Loucy (cell line): ENCODE data around the gene SH3PXD2B.

Source experiments
- H2AFZ ChIP-seq: fragments of 200-600 bp; sonication (generic); 2 replicates; pipeline ENCODE4 v1.6.0; 2016; ENCODE audit warnings: antibody characterized with exemption, mild to moderate bottlenecking, low read length, moderate library complexity
- H3F3A ChIP-seq: fragments of 200-600 bp; 2 replicates; pipeline ENCODE4 v1.6.0; 2016; ENCODE audit warnings: antibody characterized with exemption, low read depth, mild to moderate bottlenecking
- H3K27me3 ChIP-seq: fragments of 200-600 bp; sonication (generic); 2 replicates; pipeline ENCODE4 v1.6.1; 2014; ENCODE audit warnings: low read length, mild to moderate bottlenecking; ENCODE audit not compliant: insufficient read depth, poor library complexity, severe bottlenecking
- H3K36me3 ChIP-seq: fragments of 200-600 bp; sonication (generic); 2 replicates; pipeline ENCODE4 v1.6.1; 2016; ENCODE audit warnings: low read length; ENCODE audit not compliant: insufficient read depth
- H3K4me1 ChIP-seq: fragments of 200-600 bp; sonication (generic); 2 replicates; pipeline ENCODE4 v1.5.1; 2014; ENCODE audit warnings: low read length, mild to moderate bottlenecking; ENCODE audit not compliant: insufficient read depth, poor library complexity, severe bottlenecking
- H3K4me2 ChIP-seq: fragments of 200-600 bp; sonication (generic); 2 replicates; pipeline ENCODE4 v1.6.0; 2014; ENCODE audit warnings: antibody characterized with exemption, low read length, low read depth, mild to moderate bottlenecking; ENCODE audit not compliant: poor library complexity, severe bottlenecking
- H3K4me3 ChIP-seq: fragments of 200-600 bp; sonication (generic); 2 replicates; pipeline ENCODE4 v1.5.1; 2014; ENCODE audit warnings: low read length, mild to moderate bottlenecking, mixed read lengths; ENCODE audit not compliant: poor library complexity, severe bottlenecking
- H3K79me2 ChIP-seq: fragments of 200-600 bp; sonication (generic); 2 replicates; pipeline ENCODE4 v1.6.1; 2014; ENCODE audit warnings: low read length; ENCODE audit not compliant: insufficient read depth
- H3K9ac ChIP-seq: fragments of 200-600 bp; sonication (generic); 2 replicates; pipeline ENCODE4 v1.6.0; 2014; ENCODE audit warnings: mild to moderate bottlenecking, low read depth, low read length, moderate library complexity; ENCODE audit not compliant: poor library complexity, severe bottlenecking
- H3K9me2 ChIP-seq: fragments of 200-600 bp; sonication (generic); replicated peaks from 2 replicates; pipeline ENCODE4 v1.6.1; 2016; ENCODE audit warnings: low read depth, low read length, mixed read lengths
- H3K9me3 ChIP-seq: fragments of 200-600 bp; sonication (generic); 2 replicates; pipeline ENCODE4 v1.6.1; 2014; ENCODE audit warnings: mild to moderate bottlenecking, antibody characterized with exemption, low read length, low read depth; ENCODE audit not compliant: insufficient read depth
- H4K20me1 ChIP-seq: fragments of 200-600 bp; sonication (generic); 2 replicates; pipeline ENCODE4 v1.6.0; 2014; ENCODE audit warnings: antibody characterized with exemption, low read length, mild to moderate bottlenecking; ENCODE audit not compliant: insufficient read depth, poor library complexity, severe bottlenecking
- CTCF ChIP-seq: fragments of 200-600 bp; sonication (generic); conservative IDR thresholded peaks from 2 replicates; pipeline ENCODE4 v1.5.1; 2014; ENCODE audit warnings: mild to moderate bottlenecking, antibody characterized with exemption, low read length
- EZH2phosphoT487 ChIP-seq: fragments of 200-600 bp; IDR thresholded peaks from 2 replicates; pipeline ENCODE4 v1.6.1; 2018; ENCODE audit warnings: antibody characterized with exemption, mild to moderate bottlenecking, moderate library complexity, borderline replicate concordance

The SH3PXD2B gene

DNA sequence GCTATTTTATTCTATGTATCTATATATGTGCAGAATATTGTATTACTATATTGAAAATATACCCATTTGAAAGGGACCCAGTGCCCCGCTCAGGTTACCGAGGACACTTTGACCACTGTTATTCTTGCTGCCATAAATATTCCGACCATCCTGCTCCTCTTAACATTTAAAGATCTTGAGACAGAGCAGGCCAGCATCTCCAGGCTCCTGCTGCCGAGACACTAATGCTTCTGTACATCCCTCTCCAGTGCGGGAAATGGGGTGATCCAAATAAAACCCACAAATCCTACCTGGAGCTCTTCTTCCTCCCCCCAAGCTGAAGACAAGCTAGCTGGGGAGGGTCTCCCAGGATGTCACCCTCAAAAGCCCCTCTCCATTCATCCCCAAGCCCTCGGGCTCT, 3.9 kb downstream of the SH3PXD2B start:
- no peaks in the 10 kb centered on the region for H3K27me3 ChIP-seq
- H3K4me3 ChIP-seq = no peak overlapping the region
- H3K36me3 ChIP-seq = no peaks in the 10 kb centered on the region
- no peaks in the 10 kb centered on the region for H3K9me2 ChIP-seq
- H3K4me2 ChIP-seq = no peak overlapping the region
- TF ChIP-seq EZH2phosphoT487 = no peak
- TF ChIP-seq CTCF = no peak
- no peak overlapping the region for H3K9ac ChIP-seq
- H3K9me3 ChIP-seq = no peaks in the 10 kb centered on the region
- H3K4me1 ChIP-seq = peaks cover 5% of the 10 kb centered on the region
- no peaks in the 10 kb centered on the region for H4K20me1 ChIP-seq
- H2AFZ ChIP-seq = no peak overlapping the region
- H3K79me2 ChIP-seq = no peaks in the 10 kb centered on the region
- H3F3A ChIP-seq = no peaks in the 10 kb centered on the region

DNA sequence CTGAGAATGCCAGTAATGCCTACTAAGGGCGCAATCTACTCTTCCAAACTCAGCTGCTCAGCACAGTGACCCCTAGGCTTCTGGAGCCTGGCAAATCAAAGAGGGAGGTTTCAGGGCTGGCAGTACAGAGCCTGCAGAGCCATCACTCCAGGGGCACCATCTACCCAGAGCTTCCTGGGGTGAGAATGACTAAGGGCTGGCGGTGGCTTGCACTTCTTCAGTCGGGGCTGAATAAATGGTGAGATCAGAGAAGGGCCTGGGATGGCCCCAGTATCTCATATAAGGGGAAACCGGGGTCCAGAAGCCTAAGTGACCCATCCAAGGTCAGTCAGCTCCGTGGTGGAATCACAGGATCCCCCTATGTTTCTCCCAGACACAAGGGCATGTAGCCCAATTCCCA, 5.3 kb downstream of the SH3PXD2B start:
- Histone ChIP-seq H2AFZ (no peak overlapping the region), H3K4me3 (no peak overlapping the region), H3K36me3 (no peaks in the 10 kb centered on the region), H3K4me1 (peaks cover 14% of the 10 kb centered on the region), H3K9me3 (no peaks in the 10 kb centered on the region), H3F3A (no peaks in the 10 kb centered on the region), H3K79me2 (no peaks in the 10 kb centered on the region), H3K9me2 (no peaks in the 10 kb centered on the region), H3K4me2 (no peak overlapping the region), H3K9ac (no peak overlapping the region), H3K27me3 (no peaks in the 10 kb centered on the region), H4K20me1 (no peaks in the 10 kb centered on the region)
- TF ChIP-seq CTCF (no peak), EZH2phosphoT487 (no peak)

DNA sequence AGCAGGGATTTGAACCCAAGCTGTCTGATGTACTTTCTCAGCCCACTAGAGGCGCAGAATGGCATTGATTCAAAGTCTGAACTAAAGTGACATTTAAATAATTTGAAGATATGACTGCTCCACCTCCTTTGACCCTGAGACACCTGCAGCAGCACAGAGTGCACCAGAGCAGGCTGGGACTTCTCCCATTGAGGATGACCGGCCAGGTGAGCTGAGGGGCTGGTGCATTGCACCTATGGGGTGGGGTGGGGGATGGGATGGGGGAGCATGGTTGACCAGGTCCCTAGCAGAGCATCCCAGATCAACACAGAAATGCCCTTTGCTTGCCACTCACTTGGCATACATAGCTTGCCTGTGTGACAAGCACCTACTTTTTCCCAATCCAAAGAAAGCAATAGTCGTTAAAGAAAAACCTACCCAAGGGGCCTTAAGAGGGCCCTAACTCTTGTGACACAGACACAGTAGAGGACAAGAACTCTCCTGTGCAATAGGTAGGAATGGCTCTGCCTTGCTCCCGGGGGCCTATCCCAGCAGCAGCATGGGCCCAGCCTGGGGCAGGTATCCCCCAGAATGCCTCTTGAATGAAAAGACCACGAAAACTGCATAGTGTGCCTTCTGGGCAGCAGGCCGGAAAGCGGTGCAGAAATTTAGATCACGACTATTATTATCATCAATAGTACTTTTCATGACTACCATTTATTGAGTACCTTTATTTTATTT, 6.5 kb downstream of the SH3PXD2B start:
- no peak overlapping the region for H3K4me3 ChIP-seq
- no peaks in the 10 kb centered on the region for H3K27me3 ChIP-seq
- H3K36me3 ChIP-seq = no peaks in the 10 kb centered on the region
- no peak for TF ChIP-seq CTCF
- TF ChIP-seq EZH2phosphoT487 = no peak
- H3K9me3 ChIP-seq = no peaks in the 10 kb centered on the region
- H3K79me2 ChIP-seq = no peaks in the 10 kb centered on the region
- H3K9me2 ChIP-seq = no peaks in the 10 kb centered on the region
- no peaks in the 10 kb centered on the region for H3F3A ChIP-seq
- H3K4me2 ChIP-seq = no peak overlapping the region
- H2AFZ ChIP-seq = no peak overlapping the region
- H3K4me1 ChIP-seq = peaks cover 24% of the 10 kb centered on the region
- no peak overlapping the region for H3K9ac ChIP-seq
- H4K20me1 ChIP-seq = no peaks in the 10 kb centered on the region
